ENCODE data around the gene STYK1.
"Not testable (repeated sequence)": the region's sequence is repeated elsewhere in the genome, so short reads cannot be mapped to it uniquely, and the experiment has no call there.

The STYK1 gene

DNA sequence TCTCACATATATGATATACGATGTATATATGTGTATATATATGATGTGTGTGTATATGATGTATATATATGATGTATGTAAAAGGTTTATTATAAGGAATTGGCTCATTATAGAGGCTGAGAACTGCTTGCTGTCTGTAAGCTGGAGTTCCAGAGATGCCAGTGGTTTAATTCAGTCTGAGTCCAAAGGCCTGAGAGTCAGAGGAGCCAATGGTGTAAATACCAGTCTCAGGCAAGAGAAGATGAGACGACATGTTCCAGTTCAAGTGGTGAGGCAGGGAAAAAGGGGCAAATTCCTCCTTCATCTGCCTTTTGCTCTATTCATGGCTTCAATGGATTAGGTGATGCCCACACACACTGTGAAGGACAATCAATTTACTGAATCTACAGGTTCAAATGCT, 17.1 kb upstream of the STYK1 start:
- DNase-seq: no peak

DNA sequence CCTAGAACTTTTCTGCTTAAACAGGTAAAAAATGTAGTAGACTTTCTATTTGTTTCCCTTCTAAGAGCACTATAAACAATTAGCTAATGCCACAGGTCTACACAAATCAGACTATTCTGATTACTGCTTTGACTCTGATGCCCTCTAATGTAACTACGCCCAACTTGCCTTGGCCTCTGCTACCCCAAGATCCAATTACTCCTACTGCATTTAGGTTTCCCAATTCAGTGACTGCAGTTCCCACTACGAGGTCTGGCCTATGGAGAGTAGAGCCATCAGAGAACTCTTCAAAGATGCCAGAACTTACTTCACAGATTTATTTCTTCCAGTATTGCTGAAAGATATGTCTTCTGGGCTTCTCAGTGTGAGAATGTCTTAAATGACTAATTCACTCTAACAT, 15.3 kb upstream of the STYK1 start:
- DNase-seq: no peak

DNA sequence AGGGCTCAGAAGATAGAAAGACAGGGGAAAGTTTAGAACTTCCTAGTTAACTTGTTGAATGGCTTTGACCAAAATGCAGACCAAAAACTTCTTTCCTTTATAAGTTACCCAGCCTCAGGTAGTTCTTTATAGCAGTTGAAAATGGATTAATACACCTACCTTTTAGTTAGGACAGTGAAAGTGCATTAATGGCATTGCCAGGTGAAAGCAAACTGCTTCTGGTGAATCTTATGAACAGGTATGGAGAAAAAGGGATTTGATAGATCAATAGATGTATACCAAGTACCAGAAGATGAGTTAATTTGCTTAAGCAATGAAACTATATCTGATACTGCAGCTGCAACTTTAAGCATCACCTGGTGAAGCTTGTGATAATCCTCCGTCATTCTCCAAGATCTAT, 14.2 kb upstream of the STYK1 start:
- no peak for DNase-seq

DNA sequence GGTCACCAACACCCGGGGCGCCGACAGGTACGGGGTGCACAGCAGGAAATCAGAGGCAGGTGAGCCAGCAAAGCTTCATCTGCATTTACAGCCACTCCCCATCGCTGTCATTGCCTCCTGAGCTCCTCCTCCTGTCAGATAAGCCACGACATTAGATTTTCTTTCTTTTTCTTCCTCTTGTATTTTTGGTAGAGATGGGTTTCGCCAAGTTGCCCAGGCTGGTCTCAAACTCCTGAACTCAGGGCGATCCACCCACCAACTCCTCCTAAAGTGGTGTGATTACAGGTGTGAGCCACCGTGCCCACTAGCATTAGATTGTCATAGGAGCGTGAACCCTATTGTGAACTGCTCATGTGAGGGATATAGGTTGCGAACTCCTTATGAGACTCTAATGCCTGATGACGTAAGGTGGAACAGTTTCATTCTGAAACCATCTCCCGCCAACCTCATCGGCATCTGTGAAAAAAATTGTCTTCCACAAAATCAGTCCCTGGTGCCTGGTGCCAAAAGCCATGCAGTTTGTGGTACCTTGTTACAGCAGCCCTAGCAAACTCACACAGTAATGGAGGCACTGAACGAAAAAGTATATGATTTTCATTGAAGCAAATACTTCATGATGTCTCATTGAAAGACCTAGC, 1.5 kb downstream of the STYK1 start:
- no peak for DNase-seq

DNA sequence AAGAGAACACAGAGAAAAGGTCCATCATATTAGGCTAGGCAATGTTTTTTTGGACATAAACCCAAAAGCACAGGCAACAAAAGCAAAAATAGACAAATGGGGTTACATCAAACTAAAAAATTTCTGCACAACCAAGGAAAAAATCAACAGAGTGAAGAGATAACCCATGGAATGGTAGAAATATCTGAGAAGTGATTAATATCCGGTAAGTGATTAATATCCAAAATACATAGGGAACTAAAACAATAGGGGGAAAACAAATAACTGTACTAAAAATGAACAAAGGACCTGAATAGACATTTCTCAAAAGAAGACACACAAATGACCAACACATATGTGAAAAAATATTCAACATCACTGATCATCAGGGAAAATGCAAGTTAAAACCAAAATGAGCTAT, 4.3 kb downstream of the STYK1 start:
- no peak for DNase-seq

DNA sequence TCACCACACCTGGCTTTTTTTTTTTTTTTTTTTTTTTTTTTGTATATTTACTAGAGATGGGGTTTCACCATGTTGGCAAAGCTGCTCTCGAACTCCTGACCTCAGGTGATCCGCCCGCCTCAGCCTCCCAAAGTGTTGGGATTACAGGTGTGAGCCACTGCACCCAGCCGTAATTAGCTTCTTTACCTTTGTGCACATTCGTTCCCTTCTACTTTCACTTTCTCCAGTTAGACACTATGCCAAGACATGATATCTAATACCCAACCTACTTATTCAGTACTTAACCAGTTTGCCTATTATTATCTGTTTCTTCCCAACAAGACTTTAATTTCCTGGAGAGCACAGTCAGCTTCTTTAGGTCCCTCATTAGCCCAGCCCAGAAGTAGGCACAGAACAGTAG, 5.3 kb downstream of the STYK1 start:
- no peak for DNase-seq

DNA sequence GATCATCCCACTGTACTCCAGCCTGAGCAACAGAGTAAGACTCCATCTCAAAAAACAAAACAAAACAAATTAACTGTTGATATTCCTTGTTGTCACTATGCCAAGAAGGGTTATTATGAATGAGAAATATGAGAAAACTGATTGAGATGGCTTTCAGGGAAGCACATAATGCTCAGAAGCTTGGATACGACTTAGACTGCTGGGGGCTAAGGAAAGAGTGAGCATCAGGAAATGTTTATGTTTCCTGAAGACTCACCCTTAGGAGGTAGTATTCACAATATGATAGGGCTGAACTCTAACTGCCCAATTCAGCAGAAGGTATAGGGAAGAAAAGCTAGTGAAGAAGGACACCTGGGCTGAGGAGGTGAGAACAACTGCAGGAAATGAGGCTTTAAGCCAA, 6.3 kb downstream of the STYK1 start:
- no peak for DNase-seq

GRCh38 chr12:10664499-10664898, 9.4 kb downstream of the STYK1 start:
- DNase-seq: no peak

DNA sequence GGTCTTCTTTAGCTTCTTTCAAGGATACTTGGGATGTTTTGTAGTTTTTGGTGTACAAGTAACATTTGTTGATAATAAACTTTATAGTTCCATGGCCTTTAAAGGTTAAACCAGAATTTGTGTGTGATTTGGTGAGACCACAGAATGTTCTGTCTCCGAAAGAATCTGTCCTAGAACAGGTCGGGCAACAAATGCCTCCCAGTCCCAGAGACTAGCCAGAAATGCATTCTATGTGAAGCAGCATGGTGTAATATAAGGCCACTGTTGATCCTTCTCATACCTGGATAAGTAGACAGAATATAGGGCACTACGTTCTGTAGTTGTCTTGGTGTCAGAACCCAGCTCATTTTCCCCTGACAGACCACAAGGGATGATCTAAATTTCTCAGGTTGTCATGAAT, 10.0 kb downstream of the STYK1 start:
- no peak for DNase-seq

DNA sequence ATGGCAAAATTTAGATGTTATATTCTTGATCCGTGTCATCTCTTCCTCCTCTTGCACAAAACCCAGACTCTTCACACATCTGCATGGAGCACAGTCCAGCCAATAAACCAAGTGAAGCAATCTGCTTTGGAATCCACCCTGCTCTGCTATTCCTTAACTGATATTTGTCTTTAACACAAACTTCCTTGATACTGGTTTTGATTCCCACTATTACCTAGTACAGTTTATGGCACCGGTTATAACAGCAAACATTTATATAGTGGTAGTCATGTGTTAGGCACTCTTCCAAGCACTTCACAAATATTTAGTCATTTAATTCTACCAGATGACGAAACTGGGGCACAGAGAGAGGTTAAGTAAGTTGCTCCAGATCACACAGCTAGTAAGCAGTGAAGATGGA, 12.5 kb downstream of the STYK1 start:
- no peak for DNase-seq

- DNase-seq: no peak
Observed at GRCh38 chr12:10654003-10654402, 19.8 kb downstream of the STYK1 start.

DNA sequence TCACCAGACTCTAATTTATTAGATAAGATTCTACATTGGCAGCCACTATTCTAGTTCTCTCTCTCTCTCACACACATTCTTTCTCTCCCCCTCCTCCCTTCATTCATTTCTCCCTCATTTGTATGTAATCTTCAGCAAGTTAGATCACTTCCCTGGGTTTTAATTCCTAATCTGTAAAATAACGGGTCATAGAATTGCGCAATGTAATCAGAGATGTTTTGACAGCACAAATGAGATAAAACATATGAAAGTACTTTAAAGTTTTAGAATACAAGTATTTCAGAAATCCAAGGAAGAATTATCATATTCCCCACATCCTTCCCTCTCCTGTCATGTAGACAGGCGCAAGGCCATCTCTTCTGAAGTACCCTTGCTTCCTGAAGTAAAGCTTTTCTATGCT, 21.7 kb downstream of the STYK1 start:
- DNase-seq: no peak

DNA sequence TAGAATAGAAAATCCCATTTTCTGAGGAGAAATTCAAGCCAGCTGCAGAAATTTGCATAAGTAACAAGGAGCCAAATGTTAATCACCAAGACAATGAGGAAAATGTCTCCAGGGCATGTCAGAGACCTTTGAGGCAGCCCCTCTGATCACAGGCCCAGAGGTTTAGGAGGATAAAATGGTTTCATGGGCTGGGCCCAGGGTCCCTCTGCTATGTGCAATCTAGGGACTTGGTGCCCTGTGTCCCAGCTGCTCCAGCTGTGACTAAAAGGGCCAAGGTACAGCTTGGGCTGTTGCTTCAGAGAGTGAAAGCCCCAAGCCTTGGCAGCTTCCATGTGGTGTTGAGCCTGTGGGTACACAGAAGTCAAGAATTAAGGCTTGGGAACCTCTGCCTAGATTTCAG, 27.3 kb downstream of the STYK1 start:
- not testable (repeated sequence) for DNase-seq

GRCh38 chr12:10645910-10646309, 27.9 kb downstream of the STYK1 start:
- no peak for DNase-seq

GRCh38 chr12:10641735-10642500, 31.9 kb downstream of the STYK1 start:
- DNase-seq: no peak

- no peak for DNase-seq
Observed at GRCh38 chr12:10638728-10639127, 35.1 kb downstream of the STYK1 start.

DNA sequence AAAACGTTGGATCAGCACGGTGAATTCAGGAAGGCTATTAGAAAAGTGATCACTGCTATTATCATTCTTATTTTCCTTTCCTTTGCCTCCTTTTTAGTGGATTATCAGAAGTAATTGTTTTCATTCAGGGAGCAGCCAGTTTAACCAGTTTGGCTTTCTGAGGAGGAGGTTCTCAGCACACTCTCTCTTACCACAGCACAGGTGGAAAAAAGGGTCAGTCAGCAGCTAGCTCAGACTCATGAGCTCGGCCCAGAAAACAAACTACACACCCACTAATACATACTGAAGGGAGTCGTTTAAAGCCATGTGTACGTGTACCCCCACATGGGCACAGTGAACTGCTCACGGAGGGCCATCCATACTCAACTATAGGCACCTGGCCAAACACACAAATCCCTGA, 37.2 kb downstream of the STYK1 start:
- DNase-seq: no peak

GRCh38 chr12:10636124-10636523, 37.7 kb downstream of the STYK1 start:
- DNase-seq: no peak

GRCh38 chr12:10635306-10635705, 38.5 kb downstream of the STYK1 start:
- no peak for DNase-seq

DNA sequence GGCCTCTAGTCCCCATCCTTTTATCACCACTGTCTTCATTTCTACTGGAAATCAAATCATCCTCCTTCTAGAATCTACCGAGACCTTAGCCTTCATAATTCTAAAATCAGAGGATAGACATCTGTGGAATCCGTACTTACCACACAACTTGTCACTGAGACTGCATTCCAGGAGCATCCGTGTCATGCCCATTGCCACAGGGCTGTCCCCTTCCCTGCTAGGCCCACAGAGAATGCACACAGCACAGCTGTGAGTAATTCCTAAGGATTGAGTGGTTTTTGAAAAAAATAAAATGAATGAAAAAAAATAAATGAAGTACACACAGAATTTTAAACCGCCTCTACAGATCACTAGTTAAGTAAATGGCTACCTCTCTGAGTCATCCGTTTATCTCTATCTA, 39.4 kb downstream of the STYK1 start:
- DNase-seq: no peak

DNA sequence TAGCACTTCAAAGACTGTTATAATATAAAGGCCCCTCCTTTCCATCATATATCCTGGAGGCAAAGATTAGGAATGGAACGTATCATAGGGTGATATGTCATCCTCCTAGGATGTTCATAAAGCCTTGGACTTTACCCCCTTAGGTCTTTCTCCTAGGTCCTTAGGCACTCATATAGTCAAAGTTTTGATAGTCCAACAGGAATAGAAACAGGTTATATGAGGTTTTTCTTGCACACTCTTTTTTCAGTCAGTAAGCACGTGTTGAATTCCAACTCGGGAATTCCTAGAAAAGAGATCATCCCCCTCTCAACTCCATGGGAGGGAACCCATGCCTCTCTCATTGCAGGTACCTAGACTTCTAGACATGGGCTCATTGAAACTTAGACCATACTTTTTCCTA, 40.3 kb downstream of the STYK1 start:
- no peak for DNase-seq

DNA sequence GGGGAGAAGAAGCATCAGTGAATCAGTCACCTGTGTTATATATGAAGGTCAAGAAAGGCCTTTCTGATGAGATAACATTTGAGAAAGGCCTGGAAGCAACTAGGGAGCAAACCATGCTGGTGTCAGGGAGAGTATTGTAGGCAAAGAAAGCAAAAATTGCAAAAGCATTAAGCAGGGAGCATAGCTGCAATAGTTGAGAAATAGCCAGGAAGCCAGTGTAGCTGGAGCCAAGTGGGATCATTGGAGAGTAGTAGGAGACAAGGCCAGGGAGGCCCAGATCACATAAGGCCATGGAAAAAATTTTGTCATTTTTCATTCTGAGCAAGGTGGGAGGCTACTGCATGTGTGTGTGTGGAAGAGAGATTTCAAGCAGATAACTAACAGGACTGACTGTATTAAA, 41.6 kb downstream of the STYK1 start:
- no peak for DNase-seq

- DNase-seq: no peak
Observed at GRCh38 chr12:10624605-10625004, 49.2 kb downstream of the STYK1 start.

DNA sequence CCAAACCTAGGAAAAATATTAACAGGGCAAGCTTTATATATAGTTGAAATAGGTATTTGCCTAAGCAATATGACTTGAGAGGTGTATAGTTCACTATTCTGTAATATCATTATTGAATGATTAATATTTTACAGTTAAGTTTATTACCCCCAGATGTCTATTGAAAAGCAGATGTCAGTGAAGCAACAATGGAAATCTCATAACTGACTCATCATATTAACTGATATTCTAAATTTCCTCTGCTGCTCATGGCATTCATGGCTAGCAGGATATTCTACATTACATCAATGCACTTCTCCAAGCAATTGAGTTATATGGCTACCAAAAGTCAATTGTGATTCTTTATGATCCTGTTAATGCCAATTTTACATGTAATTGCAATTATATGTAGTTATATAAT, 50.7 kb downstream of the STYK1 start:
- DNase-seq: no peak
